Ovary (tissue), 3 donors: ENCODE data around the gene XCL2.
"Not testable (repeated sequence)": the region's sequence is repeated elsewhere in the genome, so short reads cannot be mapped to it uniquely, and the experiment has no call there.

Experiments used
- EP300 ChIP-seq: sonication (generic); formaldehyde crosslinking; IDR thresholded peaks from one replicate; pipeline ENCODE4 v1.6.1; 2017; ENCODE audit warnings: antibody characterized with exemption
- TF ChIP-seq, protein P1 (sequence below), 3 donors: fragments of 450-650 bp in 2 of 3; fragments of 200-600 bp in 1 of 3; IDR thresholded peaks; one replicate each; pipeline versions ENCODE4 v1.5.1 to v1.8.0; 2016 to 2022; ENCODE audit warnings: antibody characterized with exemption in 3 of 3, mild to moderate bottlenecking in 1 of 3
- donor health status: DM: no; HTN: no; CAD: no.

DNA sequence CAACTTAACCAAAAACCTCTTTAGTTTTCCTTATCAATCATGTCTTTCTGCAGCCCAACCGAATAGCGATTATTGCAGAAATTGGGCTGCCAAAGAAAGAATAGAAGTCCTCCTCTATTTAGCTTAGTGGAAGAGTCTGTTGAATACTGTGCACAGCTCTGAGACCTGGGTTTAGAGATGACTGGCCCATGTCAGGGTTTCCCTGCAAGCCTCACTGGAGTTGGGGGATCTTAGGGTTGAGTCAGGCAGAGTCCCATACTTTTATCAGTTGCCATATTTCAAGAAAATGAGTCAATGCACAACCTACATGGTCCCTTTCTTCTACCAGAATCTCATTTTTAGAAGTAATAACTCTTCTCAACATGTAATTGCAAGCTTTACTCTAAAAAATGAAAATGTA is 36.5 kb upstream of the XCL2 start:
- TF ChIP-seq, protein P1, sequence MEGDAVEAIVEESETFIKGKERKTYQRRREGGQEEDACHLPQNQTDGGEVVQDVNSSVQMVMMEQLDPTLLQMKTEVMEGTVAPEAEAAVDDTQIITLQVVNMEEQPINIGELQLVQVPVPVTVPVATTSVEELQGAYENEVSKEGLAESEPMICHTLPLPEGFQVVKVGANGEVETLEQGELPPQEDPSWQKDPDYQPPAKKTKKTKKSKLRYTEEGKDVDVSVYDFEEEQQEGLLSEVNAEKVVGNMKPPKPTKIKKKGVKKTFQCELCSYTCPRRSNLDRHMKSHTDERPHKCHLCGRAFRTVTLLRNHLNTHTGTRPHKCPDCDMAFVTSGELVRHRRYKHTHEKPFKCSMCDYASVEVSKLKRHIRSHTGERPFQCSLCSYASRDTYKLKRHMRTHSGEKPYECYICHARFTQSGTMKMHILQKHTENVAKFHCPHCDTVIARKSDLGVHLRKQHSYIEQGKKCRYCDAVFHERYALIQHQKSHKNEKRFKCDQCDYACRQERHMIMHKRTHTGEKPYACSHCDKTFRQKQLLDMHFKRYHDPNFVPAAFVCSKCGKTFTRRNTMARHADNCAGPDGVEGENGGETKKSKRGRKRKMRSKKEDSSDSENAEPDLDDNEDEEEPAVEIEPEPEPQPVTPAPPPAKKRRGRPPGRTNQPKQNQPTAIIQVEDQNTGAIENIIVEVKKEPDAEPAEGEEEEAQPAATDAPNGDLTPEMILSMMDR (IDR thresholded peaks at IDR 0.05): not testable (repeated sequence)
- not testable (repeated sequence) for TF ChIP-seq EP300
